OCI-M1 (cell line): Measurements from ENCODE around the gene FUT7.
"Not testable (repeated sequence)": the region's sequence is repeated elsewhere in the genome, so short reads cannot be mapped to it uniquely, and the experiment has no call there.

Experiments used
- DNase-seq: peaks from one replicate; lab custom pipeline; 2025; lab: John Stamatoyannopoulos, UW

FUT7 gene

GRCh38 chr9:137017791-137018497, 13.9 kb downstream of the FUT7 start:
- DNase-seq, result no peak

- DNase-seq, result no peak
These were observed 14.8 kb downstream of the FUT7 start for GRCh38 chr9:137017071-137017470.

GRCh38 chr9:137016436-137016835, 15.5 kb downstream of the FUT7 start:
- no peak for DNase-seq

GRCh38 chr9:137015976-137016375, 15.9 kb downstream of the FUT7 start:
- no peak for DNase-seq

- no peak for DNase-seq
These were observed 16.4 kb downstream of the FUT7 start for GRCh38 chr9:137015540-137015930.

- no peak for DNase-seq
These were observed 16.9 kb downstream of the FUT7 start for GRCh38 chr9:137014776-137015539.

- no peak for DNase-seq
These were observed 17.7 kb downstream of the FUT7 start for GRCh38 chr9:137014166-137014565.

- DNase-seq, result no peak
These were observed 18.3 kb downstream of the FUT7 start for GRCh38 chr9:137013571-137013940.

GRCh38 chr9:137012694-137013570, 19.0 kb downstream of the FUT7 start:
- no peak for DNase-seq

GRCh38 chr9:137011907-137012675, 19.8 kb downstream of the FUT7 start:
- DNase-seq, result no peak

GRCh38 chr9:137011156-137011555, 20.7 kb downstream of the FUT7 start:
- DNase-seq, result no peak

GRCh38 chr9:137009938-137010732, 21.8 kb downstream of the FUT7 start:
- no peak for DNase-seq

- no peak for DNase-seq
These were observed 22.7 kb downstream of the FUT7 start for GRCh38 chr9:137009217-137009616.

GRCh38 chr9:137008312-137008711, 23.6 kb downstream of the FUT7 start:
- DNase-seq, result no peak

- no peak for DNase-seq
These were observed 24.0 kb downstream of the FUT7 start for GRCh38 chr9:137007816-137008270.

GRCh38 chr9:137007108-137007815, 24.6 kb downstream of the FUT7 start:
- DNase-seq, result no peak

- no peak for DNase-seq
These were observed 25.5 kb downstream of the FUT7 start for GRCh38 chr9:137006116-137007003.

- DNase-seq, result not testable (repeated sequence)
These were observed 27.6 kb downstream of the FUT7 start for GRCh38 chr9:137004285-137004684.

GRCh38 chr9:137002646-137003041, 29.2 kb downstream of the FUT7 start:
- no peak for DNase-seq
